ENCODE results near the gene PPP1R3F.
"Not testable (repeated sequence)": the region's sequence is repeated elsewhere in the genome, so short reads cannot be mapped to it uniquely, and the experiment has no call there.

PPP1R3F gene

DNA sequence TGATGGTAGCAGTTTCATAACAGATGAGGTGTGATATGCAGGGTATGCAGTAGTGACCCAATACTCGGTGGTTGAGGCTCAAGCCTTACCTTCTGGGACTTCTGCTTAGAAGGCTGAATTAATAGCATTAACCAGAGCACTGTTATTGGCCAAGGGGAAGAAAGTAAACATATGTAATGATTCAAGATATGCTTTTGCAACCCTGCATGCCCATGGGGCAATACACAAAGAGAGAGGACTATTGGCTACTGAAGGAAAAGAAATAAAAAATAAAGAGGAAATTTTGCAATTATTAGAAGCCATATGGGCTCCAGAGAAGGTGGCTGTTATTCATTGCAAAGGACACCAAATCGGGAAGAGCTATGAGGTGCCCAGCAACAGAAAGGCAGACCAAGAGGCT is 42.6 kb downstream of the PPP1R3F start:
- TF ChIP-seq, protein P1, sequence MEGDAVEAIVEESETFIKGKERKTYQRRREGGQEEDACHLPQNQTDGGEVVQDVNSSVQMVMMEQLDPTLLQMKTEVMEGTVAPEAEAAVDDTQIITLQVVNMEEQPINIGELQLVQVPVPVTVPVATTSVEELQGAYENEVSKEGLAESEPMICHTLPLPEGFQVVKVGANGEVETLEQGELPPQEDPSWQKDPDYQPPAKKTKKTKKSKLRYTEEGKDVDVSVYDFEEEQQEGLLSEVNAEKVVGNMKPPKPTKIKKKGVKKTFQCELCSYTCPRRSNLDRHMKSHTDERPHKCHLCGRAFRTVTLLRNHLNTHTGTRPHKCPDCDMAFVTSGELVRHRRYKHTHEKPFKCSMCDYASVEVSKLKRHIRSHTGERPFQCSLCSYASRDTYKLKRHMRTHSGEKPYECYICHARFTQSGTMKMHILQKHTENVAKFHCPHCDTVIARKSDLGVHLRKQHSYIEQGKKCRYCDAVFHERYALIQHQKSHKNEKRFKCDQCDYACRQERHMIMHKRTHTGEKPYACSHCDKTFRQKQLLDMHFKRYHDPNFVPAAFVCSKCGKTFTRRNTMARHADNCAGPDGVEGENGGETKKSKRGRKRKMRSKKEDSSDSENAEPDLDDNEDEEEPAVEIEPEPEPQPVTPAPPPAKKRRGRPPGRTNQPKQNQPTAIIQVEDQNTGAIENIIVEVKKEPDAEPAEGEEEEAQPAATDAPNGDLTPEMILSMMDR (IDR thresholded peaks at IDR 0.05): no peak
- Histone ChIP-seq H3K4me1 (no peaks in the 10 kb centered on the region), H3K79me2 (no peaks in the 10 kb centered on the region), H3K9ac (no peak overlapping the region), H3K9me3 (ENCODE audit: control insufficient read depth, low read length) (no peaks in the 10 kb centered on the region), H3K27ac (no peak overlapping the region), H2AFZ (no peak overlapping the region), H3K4me3 (ENCODE audit: low read depth, low read length) (no peak overlapping the region), H3K4me2 (ENCODE audit: low read length) (no peak overlapping the region), H3K36me3 (ENCODE audit: control insufficient read depth, insufficient read depth, low read length) (no peaks in the 10 kb centered on the region), H3K27me3 (ENCODE audit: control insufficient read depth, insufficient read depth, low read length) (no peaks in the 10 kb centered on the region)

DNA sequence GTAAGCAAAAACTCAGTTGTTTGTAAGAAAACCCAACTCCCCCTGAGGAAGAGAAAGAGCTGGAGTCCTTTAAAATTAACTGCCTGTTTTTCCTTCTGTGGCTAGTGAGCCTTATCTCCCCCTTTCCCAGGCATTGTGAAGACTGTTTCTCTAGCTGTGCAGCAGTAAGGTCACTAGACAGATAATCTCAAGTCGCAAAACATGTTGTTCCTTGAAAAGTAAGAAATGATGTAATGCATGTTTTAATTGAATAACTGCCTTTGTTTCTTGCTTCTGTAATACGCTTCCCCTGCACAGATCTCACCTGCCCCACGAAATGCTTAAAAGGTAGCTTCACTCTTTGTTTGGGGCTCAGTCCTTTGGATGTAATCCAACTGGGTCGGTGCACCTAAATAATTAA is 46.5 kb downstream of the PPP1R3F start:
- Histone ChIP-seq H3K9ac (no peak overlapping the region), H2AFZ (no peak overlapping the region), H3K27ac (no peak overlapping the region), H3K4me3 (ENCODE audit: low read depth, low read length) (no peak overlapping the region), H3K4me1 (no peaks in the 10 kb centered on the region), H3K9me3 (ENCODE audit: control insufficient read depth, low read length) (no peaks in the 10 kb centered on the region), H3K79me2 (no peaks in the 10 kb centered on the region), H3K27me3 (ENCODE audit: control insufficient read depth, insufficient read depth, low read length) (no peaks in the 10 kb centered on the region), H3K36me3 (ENCODE audit: control insufficient read depth, insufficient read depth, low read length) (no peaks in the 10 kb centered on the region), H3K4me2 (ENCODE audit: low read length) (no peak overlapping the region)
- TF ChIP-seq, protein P1 (IDR thresholded peaks at IDR 0.05): no peak

DNA sequence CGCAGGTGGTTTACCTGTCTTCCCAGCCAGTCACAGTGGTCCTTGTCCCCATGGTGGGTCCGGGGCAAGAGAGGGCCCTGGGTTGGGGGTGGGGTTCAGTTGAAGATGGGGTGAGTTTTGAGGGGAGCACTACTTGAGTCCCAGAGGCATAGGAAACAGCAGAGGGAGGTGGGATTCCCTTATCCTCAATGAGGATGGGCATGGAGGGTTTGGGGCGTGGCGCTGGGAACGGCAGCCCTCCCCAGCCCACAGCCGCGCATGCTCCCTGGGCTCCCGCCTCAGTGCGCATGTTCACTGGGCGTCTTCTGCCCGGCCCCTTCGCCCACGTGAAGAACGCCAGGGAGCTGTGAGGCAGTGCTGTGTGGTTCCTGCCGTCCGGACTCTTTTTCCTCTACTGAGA is 52.1 kb downstream of the PPP1R3F start, which contains the start of gene GAGE12J:
TSS of gene GAGE12J (plus strand) at position 301 of the 400 bp plus-strand sequence. CDS start 1,157 bp downstream, outside the sequence.
- not testable (repeated sequence) for H3K27ac ChIP-seq; H3K9ac ChIP-seq; H3K27me3 ChIP-seq (ENCODE audit: control insufficient read depth, insufficient read depth, low read length); H3K79me2 ChIP-seq; H2AFZ ChIP-seq; H3K4me2 ChIP-seq (ENCODE audit: low read length); H3K36me3 ChIP-seq (ENCODE audit: control insufficient read depth, insufficient read depth, low read length); H3K4me1 ChIP-seq; H3K9me3 ChIP-seq (ENCODE audit: control insufficient read depth, low read length); H3K4me3 ChIP-seq (ENCODE audit: low read depth, low read length)

DNA sequence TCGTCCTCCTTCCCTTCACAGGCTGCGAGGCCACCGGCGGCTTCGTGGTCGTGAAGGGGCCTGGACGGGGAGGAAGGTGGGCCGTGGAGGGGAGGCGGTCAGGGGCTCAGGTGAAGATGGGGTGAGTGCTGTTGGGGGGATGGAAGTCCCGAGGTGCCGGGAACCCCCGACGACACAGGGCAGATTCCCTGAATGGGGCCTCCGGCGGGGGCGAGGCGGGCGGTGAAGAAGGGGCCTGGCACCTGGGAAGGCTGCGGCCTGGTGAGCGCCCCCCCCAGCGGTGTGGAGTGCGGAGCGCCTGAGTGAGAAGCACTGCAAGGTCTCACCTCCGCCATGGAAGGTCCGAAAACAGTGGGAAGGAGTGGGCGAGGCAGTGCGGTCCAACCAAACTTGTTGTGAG is 52.7 kb downstream of the PPP1R3F start:
- not testable (repeated sequence) for H2AFZ ChIP-seq; H3K4me1 ChIP-seq; H3K27me3 ChIP-seq (ENCODE audit: control insufficient read depth, insufficient read depth, low read length); H3K4me2 ChIP-seq (ENCODE audit: low read length); H3K4me3 ChIP-seq (ENCODE audit: low read depth, low read length); H3K9me3 ChIP-seq (ENCODE audit: control insufficient read depth, low read length); H3K27ac ChIP-seq; H3K36me3 ChIP-seq (ENCODE audit: control insufficient read depth, insufficient read depth, low read length); H3K79me2 ChIP-seq; H3K9ac ChIP-seq

DNA sequence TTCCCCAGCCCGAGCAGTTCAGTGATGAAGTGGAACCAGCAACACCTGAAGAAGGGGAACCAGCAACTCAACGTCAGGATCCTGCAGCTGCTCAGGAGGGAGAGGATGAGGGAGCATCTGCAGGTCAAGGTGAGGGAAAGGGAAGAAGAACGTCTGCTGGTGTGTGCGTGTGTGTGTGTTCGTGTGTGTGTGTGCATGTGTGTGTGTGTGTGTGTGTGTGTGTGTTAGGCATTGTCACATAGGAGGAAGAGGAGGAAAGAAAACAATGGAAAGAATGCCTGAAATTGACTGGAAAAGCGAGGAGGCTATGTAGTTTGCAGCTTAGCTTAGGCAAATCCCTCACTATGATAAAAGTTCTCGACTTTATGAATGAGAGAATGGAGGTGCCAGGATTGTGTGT is 54.1 kb downstream of the PPP1R3F start:
- H3K4me1 ChIP-seq; H3K79me2 ChIP-seq; H2AFZ ChIP-seq; H3K4me3 ChIP-seq (ENCODE audit: low read depth, low read length); H3K36me3 ChIP-seq (ENCODE audit: control insufficient read depth, insufficient read depth, low read length); H3K9me3 ChIP-seq (ENCODE audit: control insufficient read depth, low read length); H3K27me3 ChIP-seq (ENCODE audit: control insufficient read depth, insufficient read depth, low read length); H3K4me2 ChIP-seq (ENCODE audit: low read length); H3K27ac ChIP-seq; H3K9ac ChIP-seq: not testable (repeated sequence)

DNA sequence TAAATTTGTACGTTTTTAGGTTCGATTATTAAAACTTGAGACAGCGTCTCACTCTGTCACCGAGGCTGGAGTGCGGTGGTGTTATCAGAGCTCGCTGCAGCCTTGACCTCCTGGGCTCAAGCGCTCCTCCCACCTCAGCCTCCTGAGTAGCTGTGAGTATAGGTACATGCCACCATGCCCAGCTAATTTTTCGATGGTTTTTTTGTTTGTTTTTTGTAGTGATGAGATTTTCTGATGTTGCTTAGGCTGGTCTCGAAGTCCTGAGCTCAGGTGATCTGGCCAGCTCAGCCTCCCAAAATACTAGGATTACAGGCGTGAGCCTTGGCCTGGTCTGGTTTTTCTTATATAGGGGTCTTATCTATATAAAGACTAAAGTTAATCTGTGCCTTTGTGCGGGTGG is 60.8 kb downstream of the PPP1R3F start:
- not testable (repeated sequence) for H2AFZ ChIP-seq

DNA sequence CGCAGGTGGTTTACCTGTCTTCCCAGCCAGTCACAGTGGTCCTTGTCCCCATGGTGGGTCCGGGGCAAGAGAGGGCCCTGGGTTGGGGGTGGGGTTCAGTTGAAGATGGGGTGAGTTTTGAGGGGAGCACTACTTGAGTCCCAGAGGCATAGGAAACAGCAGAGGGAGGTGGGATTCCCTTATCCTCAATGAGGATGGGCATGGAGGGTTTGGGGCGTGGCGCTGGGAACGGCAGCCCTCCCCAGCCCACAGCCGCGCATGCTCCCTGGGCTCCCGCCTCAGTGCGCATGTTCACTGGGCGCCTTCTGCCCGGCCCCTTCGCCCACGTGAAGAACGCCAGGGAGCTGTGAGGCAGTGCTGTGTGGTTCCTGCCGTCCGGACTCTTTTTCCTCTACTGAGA is 61.7 kb downstream of the PPP1R3F start, which contains the start of gene GAGE13:
TSS of gene GAGE13 (plus strand) at position 301 of the 400 bp plus-strand sequence. CDS start 1,156 bp downstream, outside the sequence.
- H3K36me3 ChIP-seq (ENCODE audit: control insufficient read depth, insufficient read depth, low read length); H3K9me3 ChIP-seq (ENCODE audit: control insufficient read depth, low read length); H3K4me1 ChIP-seq; H3K4me3 ChIP-seq (ENCODE audit: low read depth, low read length); H3K9ac ChIP-seq; H3K79me2 ChIP-seq; H3K27me3 ChIP-seq (ENCODE audit: control insufficient read depth, insufficient read depth, low read length); H2AFZ ChIP-seq; H3K27ac ChIP-seq; H3K4me2 ChIP-seq (ENCODE audit: low read length): not testable (repeated sequence)

More for the DNA sequence above, 60.8 kb downstream of the PPP1R3F start:
- not testable (repeated sequence) for H3K27ac ChIP-seq; H3K9ac ChIP-seq; H3K4me1 ChIP-seq; H3K9me3 ChIP-seq (ENCODE audit: control insufficient read depth, low read length); H3K27me3 ChIP-seq (ENCODE audit: control insufficient read depth, insufficient read depth, low read length); H3K79me2 ChIP-seq; H3K4me3 ChIP-seq (ENCODE audit: low read depth, low read length); H3K4me2 ChIP-seq (ENCODE audit: low read length); H3K36me3 ChIP-seq (ENCODE audit: control insufficient read depth, insufficient read depth, low read length)

DNA sequence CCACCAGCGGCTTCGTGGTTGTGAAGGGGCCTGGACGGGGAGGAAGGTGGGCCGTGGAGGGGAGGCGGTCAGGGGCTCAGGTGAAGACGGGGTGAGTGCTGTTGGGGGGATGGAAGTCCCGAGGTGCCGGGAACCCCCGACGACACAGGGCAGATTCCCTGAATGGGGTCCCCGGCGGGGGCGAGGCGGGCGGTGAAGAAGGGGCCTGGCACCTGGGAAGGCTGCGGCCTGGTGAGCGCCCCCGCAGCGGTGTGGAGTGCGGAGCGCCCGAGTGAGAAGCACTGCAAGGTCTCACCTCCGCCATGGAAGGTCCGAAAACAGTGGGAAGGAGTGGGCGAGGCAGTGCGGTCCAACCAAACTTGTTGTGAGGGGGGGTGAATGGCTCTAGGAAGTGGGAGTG is 62.2 kb downstream of the PPP1R3F start:
- H3K36me3 ChIP-seq (ENCODE audit: control insufficient read depth, insufficient read depth, low read length); H3K79me2 ChIP-seq; H3K27me3 ChIP-seq (ENCODE audit: control insufficient read depth, insufficient read depth, low read length); H3K4me2 ChIP-seq (ENCODE audit: low read length); H3K4me1 ChIP-seq; H3K4me3 ChIP-seq (ENCODE audit: low read depth, low read length); H3K9ac ChIP-seq; H3K27ac ChIP-seq; H2AFZ ChIP-seq; H3K9me3 ChIP-seq (ENCODE audit: control insufficient read depth, low read length): not testable (repeated sequence)
